Neural cell (in vitro differentiated cells): Measurements from ENCODE around the gene TCP11. TPM values are rescaled to one million over a fixed set of nuclear protein-coding genes. Genes with fewer than 3 reads are reported as not detected.

Experiments
- H2AFZ ChIP-seq: fragments of 200-600, 300-800 bp; sonication (generic), shearing (Covaris generic); 2 replicates; pipeline ENCODE4 v1.6.0; 2014; ENCODE audit warnings: low read depth, mild to moderate bottlenecking, antibody characterized with exemption, low read length, moderate library complexity
- H3F3A ChIP-seq: fragments of 200-600 bp; shearing (Covaris generic); 2 replicates; pipeline ENCODE4 v1.6.1; 2016; ENCODE audit warnings: mild to moderate bottlenecking, moderate library complexity, mixed read lengths, antibody characterized with exemption, low read length; ENCODE audit not compliant: insufficient read depth, poor library complexity, severe bottlenecking
- H3K27ac ChIP-seq: fragments of 200-600, 300-800 bp; sonication (generic), shearing (Covaris generic); 2 replicates; pipeline ENCODE4 v1.5.1; 2014; ENCODE audit warnings: mild to moderate bottlenecking, low read length, moderate library complexity
- H3K27me3 ChIP-seq: fragments of 300-800, 200-600 bp; sonication (generic), shearing (Covaris generic); 2 replicates; pipeline ENCODE4 v1.6.0; 2014; ENCODE audit warnings: mild to moderate bottlenecking, low read depth, low read length, moderate library complexity; ENCODE audit not compliant: insufficient read depth
- H3K36me3 ChIP-seq: fragments of 300-800, 200-600 bp; sonication (generic), shearing (Covaris generic); 2 replicates; pipeline ENCODE4 v1.5.1; 2014; ENCODE audit warnings: mild to moderate bottlenecking, antibody characterized with exemption, low read length, moderate library complexity; ENCODE audit not compliant: insufficient read depth
- H3K4me2 ChIP-seq: fragments of 300-800, 200-600 bp; sonication (generic), shearing (Covaris generic); 2 replicates; pipeline ENCODE4 v1.6.0; 2014; ENCODE audit warnings: mild to moderate bottlenecking, low read length
- H3K4me3 ChIP-seq: fragments of 300-800, 200-600 bp; sonication (generic), shearing (Covaris generic); 2 replicates; pipeline ENCODE4 v1.5.1; 2014; ENCODE audit warnings: mild to moderate bottlenecking, low read length, moderate library complexity
- H3K79me2 ChIP-seq: fragments of 200-600 bp; shearing (Covaris generic); replicated peaks from 2 replicates; pipeline ENCODE4 v1.6.0; 2014; ENCODE audit warnings: mild to moderate bottlenecking, low read length, moderate library complexity; ENCODE audit not compliant: insufficient read depth
- H3K9ac ChIP-seq: fragments of 300-800, 200-600 bp; sonication (generic), shearing (Covaris generic); 2 replicates; pipeline ENCODE4 v1.6.1; 2016; ENCODE audit warnings: mild to moderate bottlenecking, low read length, mixed read lengths
- H3K9me2 ChIP-seq: fragments of 200-600 bp; shearing (Covaris generic); 2 replicates; pipeline ENCODE4 v1.6.1; 2016; ENCODE audit warnings: mild to moderate bottlenecking, low read length, mixed read lengths; ENCODE audit not compliant: insufficient read depth
- H3K9me3 ChIP-seq: fragments of 200-600, 300-800 bp; sonication (generic), shearing (Covaris generic); 2 replicates; pipeline ENCODE4 v1.6.1; 2016; ENCODE audit warnings: mild to moderate bottlenecking, mixed run types, low read length, moderate library complexity, mixed read lengths
- H4K20me1 ChIP-seq: fragments of 200-600 bp; shearing (Covaris generic); 2 replicates; pipeline ENCODE4 v1.6.1; 2016; ENCODE audit warnings: mild to moderate bottlenecking, mixed run types; ENCODE audit not compliant: insufficient read depth
- EP300 ChIP-seq: fragments of 450-650 bp; conservative IDR thresholded peaks from 2 replicates; pipeline ENCODE4 v1.6.1; 2014; ENCODE audit warnings: antibody characterized with exemption, mild to moderate bottlenecking, moderate library complexity; ENCODE audit not compliant: poor library complexity, severe bottlenecking
- EZH2 ChIP-seq: fragments of 200-600, 300-800 bp; shearing (Covaris generic), sonication (generic); IDR thresholded peaks from 2 replicates; pipeline ENCODE4 v1.6.1; 2014; ENCODE audit warnings: antibody characterized with exemption, low read length, borderline replicate concordance, mild to moderate bottlenecking; ENCODE audit not compliant: insufficient read depth, poor library complexity, severe bottlenecking
- MXI1 ChIP-seq: fragments of 450-650 bp; conservative IDR thresholded peaks from 2 replicates; pipeline ENCODE4 v1.6.1; 2014; ENCODE audit warnings: antibody characterized with exemption, mild to moderate bottlenecking; ENCODE audit not compliant: poor library complexity, severe bottlenecking
- POLR2AphosphoS5 ChIP-seq: IDR thresholded peaks from 2 replicates; pipeline ENCODE4 v1.6.1; 2012
- RAD21 ChIP-seq: fragments of 450-650 bp; conservative IDR thresholded peaks from 2 replicates; pipeline ENCODE4 v1.6.1; 2014; ENCODE audit warnings: antibody characterized with exemption, mild to moderate bottlenecking, moderate library complexity
- SMC3 ChIP-seq: fragments of 450-650 bp; conservative IDR thresholded peaks from 2 replicates; pipeline ENCODE4 v1.6.1; 2014; ENCODE audit warnings: antibody characterized with exemption, mild to moderate bottlenecking, moderate library complexity; ENCODE audit not compliant: poor library complexity
- TAF1 ChIP-seq: IDR thresholded peaks from 2 replicates; pipeline ENCODE4 v1.6.1; 2012; ENCODE audit warnings: low read depth
- polyA plus RNA-seq: library from polyadenylated mRNA; depleted of rRNA; stranded (reverse); fragments of >200 nt; gene quantifications from 2 replicates; pipeline ENCODE4 v1.2.3, GENCODE V29; 2014
- TF ChIP-seq, protein P1 (sequence below): fragments of 450-650 bp; IDR thresholded peaks from 2 replicates; pipeline ENCODE4 v1.5.1; 2014; ENCODE audit warnings: antibody characterized with exemption, mild to moderate bottlenecking, moderate library complexity; ENCODE audit not compliant: poor library complexity, severe bottlenecking
- TF ChIP-seq, protein P2 (sequence below): IDR thresholded peaks from 2 replicates; pipeline ENCODE4 v1.6.1; 2012; ENCODE audit warnings: borderline replicate concordance

TCP11 gene
- polyA plus RNA-seq, 1 donor from 2014 or later = not detected

DNA sequence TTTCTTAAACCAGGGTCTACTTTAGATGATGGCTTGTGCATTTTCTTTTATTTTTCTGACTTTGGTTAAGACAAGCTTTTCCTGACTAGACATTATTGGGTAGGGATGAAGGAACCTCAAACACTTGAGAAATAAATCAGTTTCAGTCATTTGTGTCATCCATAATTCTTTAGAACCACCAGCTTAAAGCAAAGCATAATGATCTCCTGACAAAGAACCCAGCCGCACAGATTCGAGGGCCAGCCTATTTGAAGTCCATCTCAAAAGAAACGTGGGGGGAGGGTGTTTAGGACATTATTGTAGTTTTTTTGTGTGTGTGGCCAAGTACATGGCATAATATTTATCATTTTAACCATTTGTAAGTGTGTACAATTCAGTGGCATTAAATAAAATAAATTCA, 6.3 kb upstream of the TCP11 start:
- Histone ChIP-seq H2AFZ (no peak overlapping the region), H3K4me3 (no peak overlapping the region), H3F3A (no peaks in the 10 kb centered on the region), H3K9ac (no peak overlapping the region), H3K9me2 (no peaks in the 10 kb centered on the region), H4K20me1 (no peaks in the 10 kb centered on the region), H3K27me3 (no peaks in the 10 kb centered on the region), H3K9me3 (no peaks in the 10 kb centered on the region), H3K79me2 (no peaks in the 10 kb centered on the region), H3K36me3 (no peaks in the 10 kb centered on the region), H3K27ac (no peak overlapping the region), H3K4me2 (no peak overlapping the region)
- TF ChIP-seq, protein P1, sequence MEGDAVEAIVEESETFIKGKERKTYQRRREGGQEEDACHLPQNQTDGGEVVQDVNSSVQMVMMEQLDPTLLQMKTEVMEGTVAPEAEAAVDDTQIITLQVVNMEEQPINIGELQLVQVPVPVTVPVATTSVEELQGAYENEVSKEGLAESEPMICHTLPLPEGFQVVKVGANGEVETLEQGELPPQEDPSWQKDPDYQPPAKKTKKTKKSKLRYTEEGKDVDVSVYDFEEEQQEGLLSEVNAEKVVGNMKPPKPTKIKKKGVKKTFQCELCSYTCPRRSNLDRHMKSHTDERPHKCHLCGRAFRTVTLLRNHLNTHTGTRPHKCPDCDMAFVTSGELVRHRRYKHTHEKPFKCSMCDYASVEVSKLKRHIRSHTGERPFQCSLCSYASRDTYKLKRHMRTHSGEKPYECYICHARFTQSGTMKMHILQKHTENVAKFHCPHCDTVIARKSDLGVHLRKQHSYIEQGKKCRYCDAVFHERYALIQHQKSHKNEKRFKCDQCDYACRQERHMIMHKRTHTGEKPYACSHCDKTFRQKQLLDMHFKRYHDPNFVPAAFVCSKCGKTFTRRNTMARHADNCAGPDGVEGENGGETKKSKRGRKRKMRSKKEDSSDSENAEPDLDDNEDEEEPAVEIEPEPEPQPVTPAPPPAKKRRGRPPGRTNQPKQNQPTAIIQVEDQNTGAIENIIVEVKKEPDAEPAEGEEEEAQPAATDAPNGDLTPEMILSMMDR = no peak
- TF ChIP-seq, protein P2, sequence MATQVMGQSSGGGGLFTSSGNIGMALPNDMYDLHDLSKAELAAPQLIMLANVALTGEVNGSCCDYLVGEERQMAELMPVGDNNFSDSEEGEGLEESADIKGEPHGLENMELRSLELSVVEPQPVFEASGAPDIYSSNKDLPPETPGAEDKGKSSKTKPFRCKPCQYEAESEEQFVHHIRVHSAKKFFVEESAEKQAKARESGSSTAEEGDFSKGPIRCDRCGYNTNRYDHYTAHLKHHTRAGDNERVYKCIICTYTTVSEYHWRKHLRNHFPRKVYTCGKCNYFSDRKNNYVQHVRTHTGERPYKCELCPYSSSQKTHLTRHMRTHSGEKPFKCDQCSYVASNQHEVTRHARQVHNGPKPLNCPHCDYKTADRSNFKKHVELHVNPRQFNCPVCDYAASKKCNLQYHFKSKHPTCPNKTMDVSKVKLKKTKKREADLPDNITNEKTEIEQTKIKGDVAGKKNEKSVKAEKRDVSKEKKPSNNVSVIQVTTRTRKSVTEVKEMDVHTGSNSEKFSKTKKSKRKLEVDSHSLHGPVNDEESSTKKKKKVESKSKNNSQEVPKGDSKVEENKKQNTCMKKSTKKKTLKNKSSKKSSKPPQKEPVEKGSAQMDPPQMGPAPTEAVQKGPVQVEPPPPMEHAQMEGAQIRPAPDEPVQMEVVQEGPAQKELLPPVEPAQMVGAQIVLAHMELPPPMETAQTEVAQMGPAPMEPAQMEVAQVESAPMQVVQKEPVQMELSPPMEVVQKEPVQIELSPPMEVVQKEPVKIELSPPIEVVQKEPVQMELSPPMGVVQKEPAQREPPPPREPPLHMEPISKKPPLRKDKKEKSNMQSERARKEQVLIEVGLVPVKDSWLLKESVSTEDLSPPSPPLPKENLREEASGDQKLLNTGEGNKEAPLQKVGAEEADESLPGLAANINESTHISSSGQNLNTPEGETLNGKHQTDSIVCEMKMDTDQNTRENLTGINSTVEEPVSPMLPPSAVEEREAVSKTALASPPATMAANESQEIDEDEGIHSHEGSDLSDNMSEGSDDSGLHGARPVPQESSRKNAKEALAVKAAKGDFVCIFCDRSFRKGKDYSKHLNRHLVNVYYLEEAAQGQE = no peak
- TF ChIP-seq POLR2AphosphoS5 (no peak), SMC3 (no peak)

DNA sequence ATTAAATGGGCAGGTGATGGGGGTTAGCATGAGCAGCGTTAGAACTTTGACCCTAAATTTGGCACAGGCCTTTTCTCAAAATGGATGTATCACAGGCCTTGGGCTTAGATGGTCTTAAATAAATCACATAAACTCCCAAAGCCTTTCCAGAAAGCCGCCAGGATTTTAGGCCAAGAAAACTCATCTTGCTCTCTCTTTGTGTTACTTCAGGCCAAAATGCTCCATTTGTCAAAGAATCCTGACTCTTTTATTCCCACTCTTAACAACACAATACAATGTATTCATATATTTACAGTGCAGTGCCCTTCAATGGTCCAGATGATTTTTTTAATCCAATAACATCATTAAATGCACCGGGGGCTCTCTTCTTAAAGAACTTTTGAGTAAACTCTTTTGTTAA, 5.9 kb upstream of the TCP11 start:
- no peaks in the 10 kb centered on the region for H3K27me3 ChIP-seq
- H2AFZ ChIP-seq = no peak overlapping the region
- H3K4me2 ChIP-seq = no peak overlapping the region
- no peak overlapping the region for H3K4me3 ChIP-seq
- TF ChIP-seq SMC3 (no peak), MXI1 (no peak), RAD21 (no peak), EZH2 (no peak), EP300 (no peak), POLR2AphosphoS5 (no peak), TAF1 (no peak)
- TF ChIP-seq, protein P2 = no peak
- TF ChIP-seq, protein P1 = no peak
- H3K9ac ChIP-seq = no peak overlapping the region
- no peaks in the 10 kb centered on the region for H3K36me3 ChIP-seq
- no peaks in the 10 kb centered on the region for H3K79me2 ChIP-seq
- H3K9me3 ChIP-seq = no peaks in the 10 kb centered on the region
- H3F3A ChIP-seq = no peaks in the 10 kb centered on the region
- H3K9me2 ChIP-seq = no peaks in the 10 kb centered on the region
- no peaks in the 10 kb centered on the region for H4K20me1 ChIP-seq
- H3K27ac ChIP-seq = no peak overlapping the region
